Heart left ventricle (tissue), 13 donors: Measurements from ENCODE around the gene TTLL11.

Experiments
- CTCF ChIP-seq, 12 donors: fragments of 200-600 bp; sonication (generic) in 4 of 12; IDR thresholded peaks; one replicate each; pipeline versions ENCODE4 v1.5.0 to v1.8.0; 2018 to 2022; ENCODE audit warnings: antibody characterized with exemption in 12 of 12, mild to moderate bottlenecking in 5 of 12
- POLR2A ChIP-seq, 2 donors: fragments of 450-650 bp; IDR thresholded peaks; one replicate each; pipeline ENCODE4 v1.6.1; 2017; ENCODE audit warnings: antibody characterized with exemption in 2 of 2, mild to moderate bottlenecking in 2 of 2, moderate library complexity in 2 of 2
- donor health status: ischemic (EF 13 %, LVEDD 7.1; RV severe dilation, severe dysfunction).
- donor health status: DM: no; HTN: yes; CAD: no.
- donor health status: DM: no; HTN: no; CAD: no.
- donor health status: ischemic (EF 25% LVEDD 6.9; RV normal size, moderate dysfunction).
- donor health status: ischemic (EF 25% LVEDD 5.7; RV mildly dilated, moderate dysfunction).
- donor health status: ischemic (EF 35%, LVEDD 5.7; RV mildly dilated, moderate dysfunction).
- donor health status: nonischemic (EF 11% LVEDD 7.7; RV severe dilation, severe dysfunction).
- donor health status: DM: yes; HTN: yes; CAD: no.
- donor health status: PGD.
- donor health status: ischemic (EF 29% LVEDD 5.4; RV normal size, mild dysfunction).
- donor health status: nonischemic (EF 23%, LVEDD 6.1; RV moderate dilation, normal function).

- TF ChIP-seq CTCF (IDR thresholded peaks at IDR 0.05) (no peak), POLR2A (IDR thresholded peaks at IDR 0.05) (no peak)
These were observed 154.5 kb downstream of the TTLL11 start for GRCh38 chr9:121938621-121939020.
